ENCODE measurements around the gene ZNF780A.
A peak's percentile ranks its signal among the peaks of the same experiment; 100 is the strongest.
"Not testable (repeated sequence)": the region's sequence is repeated elsewhere in the genome, so short reads cannot be mapped to it uniquely, and the experiment has no call there.

Gene ZNF780A

GRCh38 chr19:40090241-40091204 lies at the start of gene ZNF780A:
TSS of gene ZNF780A (minus strand) at chr19:40090943. CDS start at chr19:40084753, 6,190 bp downstream.
- DNase-seq (ENCODE audit: low read depth in 2 of 2): peak; percentile 51 to 72

- DNase-seq (ENCODE audit: low read depth in 2 of 2): no peak
These were observed 49.0 kb upstream of the ZNF780A start for GRCh38 chr19:40139533-40140287.

- DNase-seq (ENCODE audit: low read depth in 2 of 2): no peak
These were observed 46.1 kb upstream of the ZNF780A start for GRCh38 chr19:40136818-40137217.

GRCh38 chr19:40134866-40135265 lies 44.1 kb upstream of the ZNF780A start:
- no peak for DNase-seq (ENCODE audit: low read depth in 2 of 2)

GRCh38 chr19:40133491-40133890 lies 42.7 kb upstream of the ZNF780A start:
- DNase-seq (ENCODE audit: low read depth in 2 of 2): no peak

GRCh38 chr19:40130013-40130412 lies 39.3 kb upstream of the ZNF780A start:
- no peak for DNase-seq (ENCODE audit: low read depth in 2 of 2)

- DNase-seq (ENCODE audit: low read depth in 2 of 2): no peak
These were observed 38.7 kb upstream of the ZNF780A start for GRCh38 chr19:40129425-40129824.

- DNase-seq (ENCODE audit: low read depth in 2 of 2): no peak
These were observed 38.2 kb upstream of the ZNF780A start for GRCh38 chr19:40128991-40129390.

GRCh38 chr19:40119380-40119779 lies 28.6 kb upstream of the ZNF780A start:
- DNase-seq (ENCODE audit: low read depth in 2 of 2): no peak

GRCh38 chr19:40118638-40119037 lies 27.9 kb upstream of the ZNF780A start:
- DNase-seq (ENCODE audit: low read depth in 2 of 2): not testable (repeated sequence)

GRCh38 chr19:40116075-40116474 lies 25.3 kb upstream of the ZNF780A start:
- no peak for DNase-seq (ENCODE audit: low read depth in 2 of 2)

GRCh38 chr19:40114119-40114518 lies 23.4 kb upstream of the ZNF780A start:
- DNase-seq (ENCODE audit: low read depth in 2 of 2): not testable (repeated sequence)

GRCh38 chr19:40112271-40112670 lies 21.5 kb upstream of the ZNF780A start:
- DNase-seq (ENCODE audit: low read depth in 2 of 2): not testable (repeated sequence)

- DNase-seq (ENCODE audit: low read depth in 2 of 2): no peak
These were observed 19.8 kb upstream of the ZNF780A start for GRCh38 chr19:40110570-40110969.

- no peak for DNase-seq (ENCODE audit: low read depth in 2 of 2)
These were observed 14.0 kb upstream of the ZNF780A start for GRCh38 chr19:40104754-40105153.

GRCh38 chr19:40103600-40103999 lies 12.9 kb upstream of the ZNF780A start:
- DNase-seq (ENCODE audit: low read depth in 2 of 2): no peak

GRCh38 chr19:40101813-40102212 lies 11.1 kb upstream of the ZNF780A start:
- no peak for DNase-seq (ENCODE audit: low read depth in 2 of 2)

GRCh38 chr19:40093416-40093815 lies 2.7 kb upstream of the ZNF780A start:
- DNase-seq (ENCODE audit: low read depth in 2 of 2): no peak

- DNase-seq (ENCODE audit: low read depth in 2 of 2): no peak
These were observed 724 bp upstream of the ZNF780A start for GRCh38 chr19:40091205-40092129.

GRCh38 chr19:40089462-40089861 lies 1.3 kb downstream of the ZNF780A start:
- DNase-seq (ENCODE audit: low read depth in 2 of 2): no peak

GRCh38 chr19:40088299-40089047 lies 2.3 kb downstream of the ZNF780A start:
- DNase-seq (ENCODE audit: low read depth in 2 of 2): no peak

Data from stimulated activated CD4-positive, alpha-beta T cell treated with anti-CD3 and anti-CD28 coated beads, Interleukin-4, amount 100 ng/mL, for 48 hours (primary cell).